NCI-H460 (cell line): ENCODE measurements around the gene TBPL1. TPM values are rescaled to one million over a fixed set of nuclear protein-coding genes. Genes with fewer than 3 reads are reported as not detected.
A peak's percentile ranks its signal among the peaks of the same experiment; 100 is the strongest.
"Not testable (repeated sequence)": the region's sequence is repeated elsewhere in the genome, so short reads cannot be mapped to it uniquely, and the experiment has no call there.

Experiments
- DNase-seq: peaks from one replicate; pipeline ENCODE4 v3.0.0-alpha.2; 2016; ENCODE audit warnings: low read depth; ENCODE audit errors: extremely low read depth
- polyA plus RNA-seq: library from polyadenylated mRNA; depleted of rRNA; stranded (reverse); fragments of >200 nt; gene quantifications from 2 replicates; pipeline ENCODE4 v1.2.3, GENCODE V29; 2014; cell fraction: nucleus; rRNA removed
- total RNA-seq: library from RNA; depleted of rRNA; stranded (reverse); fragments of >200 nt; shearing (Covaris generic); gene quantifications from 2 replicates; pipeline ENCODE4 v1.2.3, GENCODE V29; 2014; rRNA removed

Gene TBPL1
- total RNA-seq: 68.4 and 79.5 TPM in 2 replicates
- 18.4 and 38.2 TPM in 2 replicates for polyA plus RNA-seq

- DNase-seq: peak; percentile 85
Observed at GRCh38 chr6:133952815-133953633, at the start of gene TBPL1. TBPL1 (plus strand) TSS chr6:133953224; CDS start chr6:133980126, 26,902 bp downstream.

GRCh38 chr6:133903855-133904254, 49.2 kb upstream of the TBPL1 start:
- no peak for DNase-seq

GRCh38 chr6:133906050-133906449, 47.0 kb upstream of the TBPL1 start:
- DNase-seq: no peak

GRCh38 chr6:133916650-133917151, 36.3 kb upstream of the TBPL1 start:
- DNase-seq: peak; percentile 78

- DNase-seq: no peak
Observed at GRCh38 chr6:133917781-133918180, 35.2 kb upstream of the TBPL1 start.

GRCh38 chr6:133918208-133918930, 34.7 kb upstream of the TBPL1 start:
- DNase-seq: no peak

- no peak for DNase-seq
Observed at GRCh38 chr6:133919362-133919761, 33.7 kb upstream of the TBPL1 start.

- DNase-seq: peak; percentile 81
Observed at GRCh38 chr6:133921249-133921859, 31.7 kb upstream of the TBPL1 start.

- DNase-seq: peak; percentile 73
Observed at GRCh38 chr6:133923938-133924593, 29.0 kb upstream of the TBPL1 start.

GRCh38 chr6:133931221-133931620, 21.8 kb upstream of the TBPL1 start:
- DNase-seq: not testable (repeated sequence)

- not testable (repeated sequence) for DNase-seq
Observed at GRCh38 chr6:133936352-133936751, 16.7 kb upstream of the TBPL1 start.

- DNase-seq: no peak
Observed at GRCh38 chr6:133937909-133938308, 15.1 kb upstream of the TBPL1 start.

- DNase-seq: no peak
Observed at GRCh38 chr6:133938533-133938932, 14.5 kb upstream of the TBPL1 start.

- no peak for DNase-seq
Observed at GRCh38 chr6:133939778-133940667, 13.0 kb upstream of the TBPL1 start.

- DNase-seq: no peak
Observed at GRCh38 chr6:133945158-133945557, 7.9 kb upstream of the TBPL1 start.

- no peak for DNase-seq
Observed at GRCh38 chr6:133947302-133947900, 5.6 kb upstream of the TBPL1 start.

- no peak for DNase-seq
Observed at GRCh38 chr6:133948472-133948871, 4.6 kb upstream of the TBPL1 start.

- no peak for DNase-seq
Observed at GRCh38 chr6:133951227-133951626, 1.8 kb upstream of the TBPL1 start.
